HepG2 (cell line): Measurements from ENCODE around the gene RGS6. TPM values are rescaled to one million over a fixed set of nuclear protein-coding genes. Genes with fewer than 3 reads are reported as not detected.

Experiments
- ATAC-seq: fragments of 200-7000 bp; cut with Tn5 transposase; 3 replicates; pipeline ENCODE4 v1.9.1; 2020; ENCODE audit warnings: mild to moderate bottlenecking, moderate library complexity
- BruUV-seq: library from RNA; stranded (reverse); fragments of 400-500 nt; replicated peaks from 2 replicates; lab custom pipeline; 2021; lab: Mats Ljungman, UMichigan
- CTCF ChIA-PET: fragments of 300-600 bp; formaldehyde crosslinking; extraction: SDS; loops from one replicate; lab custom pipeline; 2021; ENCODE audit warnings: low total read pairs, inconsistent platforms, low intra/inter-chr PET ratio; lab: Yijun Ruan, JAX
- POLR2A ChIA-PET: fragments of 350-600 bp; sonication (Branson Sonifier 250); formaldehyde crosslinking; loops from one replicate; lab custom pipeline; 2020; ENCODE audit warnings: antibody characterized with exemption, inconsistent platforms; lab: Yijun Ruan, JAX
- DNase-seq: peaks from one replicate; pipeline ENCODE4 v3.0.0-alpha.2; 2015; ENCODE audit warnings: low spot score
- FAIRE-seq: peaks from 3 replicates; lab custom pipeline; 2011; peaks lifted over from hg19 to GRCh38; lab: Jason Lieb, UNC
- H2AFZ ChIP-seq: one replicate; pipeline ENCODE4 v1.6.1; 2011; ENCODE audit warnings: low read length, inconsistent platforms
- H3K27ac ChIP-seq: fragments of 300-600 bp; 3 replicates; pipeline ENCODE4 v1.8.0; 2011; ENCODE audit warnings: mixed run types, mild to moderate bottlenecking, mixed read lengths, low read length, inconsistent platforms; ENCODE audit not compliant: insufficient read depth; ENCODE audit errors: extremely low read length
- H3K27me3 ChIP-seq, 2 experiments: fragments of 200-600 bp in 1 of 2; 2 replicates in 1 of 2; 3 replicates in 1 of 2; pipeline versions ENCODE4 v1.6.0 to v1.8.0; 2011; ENCODE audit warnings: low read length in 2 of 2, mild to moderate bottlenecking in 2 of 2, moderate library complexity in 2 of 2, inconsistent platforms in 1 of 2; ENCODE audit not compliant: insufficient read depth in 2 of 2, control insufficient read depth in 1 of 2
- H3K36me3 ChIP-seq, 2 experiments: fragments of 200-600 bp in 1 of 2; replicated peaks in 1 of 2; 2 replicates in 1 of 2; 3 replicates in 1 of 2; pipeline versions ENCODE4 v1.5.1 to v1.8.0; 2011; ENCODE audit warnings: low read length in 2 of 2, inconsistent platforms in 1 of 2; ENCODE audit not compliant: insufficient read depth in 2 of 2, control insufficient read depth in 1 of 2
- H3K4me1 ChIP-seq: 2 replicates; pipeline ENCODE4 v1.5.1; 2012; ENCODE audit warnings: low read length, inconsistent platforms; ENCODE audit not compliant: insufficient read depth
- H3K4me2 ChIP-seq: 2 replicates; pipeline ENCODE4 v1.6.0; 2011; ENCODE audit warnings: low read depth, low read length, inconsistent platforms
- H3K4me3 ChIP-seq, 3 experiments: fragments of 200-600 bp in 1 of 3; sonication (generic), shearing (Covaris generic) in 1 of 3; replicated peaks in 1 of 3; 2 replicates each; pipeline ENCODE4 v1.5.1; 2011 to 2016; ENCODE audit warnings: low read length in 3 of 3, inconsistent platforms in 2 of 3, low read depth in 2 of 3, mild to moderate bottlenecking in 2 of 3, control low read depth in 1 of 3, mixed read lengths in 1 of 3; ENCODE audit not compliant: insufficient read depth in 1 of 3
- H3K79me2 ChIP-seq: one replicate; pipeline ENCODE4 v1.6.1; 2011; ENCODE audit warnings: low read length, inconsistent platforms; ENCODE audit not compliant: insufficient read depth
- H3K9ac ChIP-seq: 2 replicates; pipeline ENCODE4 v1.6.0; 2011; ENCODE audit warnings: mild to moderate bottlenecking, low read depth, low read length, inconsistent platforms; ENCODE audit not compliant: insufficient read depth
- H3K9me3 ChIP-seq: 2 replicates; pipeline ENCODE4 v1.5.1; 2012; ENCODE audit warnings: mild to moderate bottlenecking, low read length
- H4K20me1 ChIP-seq: 2 replicates; pipeline ENCODE4 v1.6.0; 2011; ENCODE audit warnings: inconsistent platforms, mild to moderate bottlenecking, low read length, moderate library complexity; ENCODE audit not compliant: insufficient read depth
- AFF4 ChIP-seq: sonication (generic); formaldehyde crosslinking; IDR thresholded peaks from 2 replicates; pipeline ENCODE4 v1.4.0; 2020; ENCODE audit warnings: missing genetic modification reagents
- FOXK1 ChIP-seq: sonication (generic); formaldehyde crosslinking; IDR thresholded peaks from 2 replicates; pipeline ENCODE4 v1.4.0; 2020; ENCODE audit warnings: low read depth, missing genetic modification reagents, borderline replicate concordance
- MYNN ChIP-seq: sonication (generic); formaldehyde crosslinking; IDR thresholded peaks from 2 replicates; pipeline ENCODE4 v1.4.0; 2020; ENCODE audit warnings: mild to moderate bottlenecking, low read depth, missing genetic modification reagents
- ZFAT ChIP-seq: sonication (generic); formaldehyde crosslinking; conservative IDR thresholded peaks from 2 replicates; pipeline ENCODE4 v1.8.1; 2023; ENCODE audit warnings: missing genetic modification reagents, inconsistent platforms
- ZFP36L2 ChIP-seq: sonication (generic); formaldehyde crosslinking; IDR thresholded peaks from 2 replicates; pipeline ENCODE4 v1.4.0; 2020; ENCODE audit warnings: missing genetic modification reagents
- WGBS: methylation state at CpG from one replicate; pipeline ENCODE4 v1.1.6; 2017; ENCODE audit warnings: low lambda C conversion rate; 5-methylcytosine and 5-hydroxymethylcytosine counted together
- in situ Hi-C: cut with HindIII; loops from 2 replicates; pipeline ENCODE4 v1.10.0; 2017; ENCODE audit warnings: low pct_unique_long_range_greater_than_20kb; ENCODE audit not compliant: extremely low pct_ligation_motif_present
- intact Hi-C: fragments of 100-400 bp; cut with micrococcal nuclease; formaldehyde crosslinking; loops from one replicate; pipeline ENCODE4 v1.10.0; 2022; ENCODE audit not compliant: unreplicated experiment
- polyA plus RNA-seq, 8 experiments: library from polyadenylated mRNA; depleted of rRNA in 3 of 8; stranded (reverse) in 7 of 8; unstranded in 1 of 8; fragments of >200 nt; fragmentation: Illumina TruSeq in 4 of 8; extraction: Trizol in 4 of 8; gene quantifications; 2 replicates each; pipeline versions ENCODE4 v1.2.1 to v1.2.3, GENCODE V29; 2011 to 2016; ENCODE audit warnings: low read depth in 4 of 8, missing spikeins in 1 of 8, mixed read lengths in 1 of 8; ENCODE audit not compliant: insufficient read depth in 1 of 8
- total RNA-seq, 5 experiments: library from RNA; depleted of rRNA; stranded (reverse); fragments of >200 nt; fragmentation: Illumina TruSeq; extraction: Trizol; gene quantifications; 2 replicates each; pipeline ENCODE4 v1.2.3, GENCODE V29; 2016; ENCODE audit warnings: low read depth in 1 of 5
- TF ChIP-seq, protein P1 (sequence below): sonication (generic); formaldehyde crosslinking; IDR thresholded peaks from 2 replicates; pipeline ENCODE4 v1.8.0; 2022; ENCODE audit warnings: low read depth, missing genetic modification reagents

RGS6 gene
- total and polyA plus RNA-seq, 2 of the 13 experiments (the other 11 are each of a cell fraction or from before 2014, with no cell fraction given), result not detected

GRCh38 chr14:72521045-72521444 is 588.8 kb downstream of the RGS6 start:
- TF ChIP-seq, protein P1, sequence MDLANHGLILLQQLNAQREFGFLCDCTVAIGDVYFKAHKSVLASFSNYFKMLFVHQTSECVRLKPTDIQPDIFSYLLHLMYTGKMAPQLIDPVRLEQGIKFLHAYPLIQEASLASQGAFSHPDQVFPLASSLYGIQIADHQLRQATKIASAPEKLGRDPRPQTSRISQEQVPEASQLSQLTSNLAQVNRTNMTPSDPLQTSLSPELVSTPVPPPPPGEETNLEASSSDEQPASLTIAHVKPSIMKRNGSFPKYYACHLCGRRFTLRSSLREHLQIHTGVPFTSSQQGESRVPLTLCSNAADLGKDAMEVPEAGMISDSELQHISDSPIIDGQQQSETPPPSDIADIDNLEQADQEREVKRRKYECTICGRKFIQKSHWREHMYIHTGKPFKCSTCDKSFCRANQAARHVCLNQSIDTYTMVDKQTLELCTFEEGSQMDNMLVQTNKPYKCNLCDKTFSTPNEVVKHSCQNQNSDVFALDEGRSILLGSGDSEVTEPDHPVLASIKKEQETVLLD, result no peak
- TF ChIP-seq ZFP36L2 (CRISPR knock-in tag) (no peak), MYNN (CRISPR knock-in tag) (no peak), ZFAT (CRISPR knock-in tag) (no peak), FOXK1 (CRISPR knock-in tag) (no peak), AFF4 (CRISPR knock-in tag) (no peak)
- peaks cover 0 to 8% of the 10 kb centered on the region in 2 experiments; a peak in 3 of 5 replicates for H3K27me3 ChIP-seq
- CTCF ChIA-PET, result no interaction called here
- no peak for FAIRE-seq
- H2AFZ ChIP-seq, result no peak overlapping the region
- 2% methylated on average over 4 of the region's 4 CpGs for WGBS
- no TSS peak for BruUV-seq
- POLR2A ChIA-PET, result no interaction called here
- H3K4me3 ChIP-seq, result no peak overlapping the region
- intact Hi-C loops, result no loop called here
- no peak overlapping the region for H3K4me2 ChIP-seq
- H3K9ac ChIP-seq, result no peak overlapping the region
- H3K36me3 ChIP-seq, result no peaks in the 10 kb centered on the region
- no peak for DNase-seq
- H3K9me3 ChIP-seq, result no peaks in the 10 kb centered on the region
- no peaks in the 10 kb centered on the region for H4K20me1 ChIP-seq
- H3K4me1 ChIP-seq, result no peaks in the 10 kb centered on the region
- H3K27ac ChIP-seq, result no peak overlapping the region
- H3K79me2 ChIP-seq, result no peaks in the 10 kb centered on the region
- in situ Hi-C loops, result no loop called here
- ATAC-seq, result no peak
